NCI-H748 (cell line): ENCODE results near the gene PM20D2.

Source experiments
- DNase-seq: peaks from one replicate; lab custom pipeline; 2025; ENCODE audit not compliant: unreplicated experiment; lab: John Stamatoyannopoulos, UW

The PM20D2 gene

DNA sequence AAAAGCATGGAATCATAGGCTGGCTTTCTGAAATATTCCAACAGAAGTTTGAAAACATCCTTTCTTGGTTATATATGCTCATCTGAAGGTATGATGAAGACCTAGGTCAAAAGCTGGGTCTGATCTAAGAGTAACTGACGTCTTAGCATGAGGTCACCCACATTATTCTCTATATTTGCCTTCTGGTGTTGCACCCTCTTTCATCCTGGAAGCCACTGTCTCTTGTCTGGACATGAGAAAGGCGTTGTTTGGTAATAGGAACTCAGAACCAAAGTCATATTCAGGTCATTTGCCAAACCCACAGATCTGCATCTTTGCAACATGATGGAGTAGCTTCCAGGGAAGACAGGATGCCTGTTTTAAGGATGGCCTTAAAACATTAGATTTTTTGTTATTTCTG lies 53.7 kb downstream of the PM20D2 start:
- no peak for DNase-seq

DNA sequence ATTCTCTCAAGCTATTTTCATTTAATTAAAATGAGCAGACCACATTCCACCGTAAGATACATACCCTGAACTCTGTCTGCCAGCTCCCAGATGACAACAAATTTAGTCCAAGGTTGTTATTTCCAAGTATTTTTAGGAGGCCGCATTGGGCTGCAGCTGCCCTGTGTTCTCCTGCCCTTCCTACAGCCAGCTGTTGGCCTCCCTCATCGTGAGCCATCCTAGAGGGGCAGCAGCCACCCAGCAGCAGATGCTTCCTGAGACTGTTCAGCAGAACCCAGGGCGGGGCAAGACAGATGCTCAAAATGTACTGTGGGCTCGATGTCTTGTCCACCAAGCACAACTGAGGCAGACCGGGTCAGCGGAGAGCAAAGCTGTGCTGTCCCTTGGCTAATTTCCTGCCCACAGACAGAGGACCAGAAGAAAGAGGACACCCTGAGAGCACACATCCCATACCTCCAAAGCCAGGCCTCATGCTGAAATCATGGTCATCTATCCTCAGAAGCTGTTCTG lies 54.9 kb downstream of the PM20D2 start:
- no peak for DNase-seq

DNA sequence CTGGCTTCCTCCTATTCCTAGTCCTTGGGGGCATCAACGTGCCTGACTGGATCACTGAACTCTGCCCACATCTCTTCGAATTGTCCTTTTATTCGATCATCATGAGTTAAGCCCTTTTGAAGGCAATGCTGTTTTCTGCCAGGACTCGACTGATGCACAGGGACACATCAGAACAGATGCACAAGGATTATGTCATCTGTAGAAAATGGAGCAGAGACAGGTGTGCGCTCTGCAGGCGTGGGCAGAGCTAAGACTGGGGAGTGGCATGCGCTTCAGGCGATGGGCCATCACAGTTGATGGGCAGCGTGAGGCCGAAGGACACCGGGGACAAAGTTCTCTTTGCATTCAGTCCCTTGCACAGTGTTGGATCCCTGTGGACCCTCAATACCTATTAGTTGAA lies 58.2 kb downstream of the PM20D2 start:
- DNase-seq, result peak; percentile 11

DNA sequence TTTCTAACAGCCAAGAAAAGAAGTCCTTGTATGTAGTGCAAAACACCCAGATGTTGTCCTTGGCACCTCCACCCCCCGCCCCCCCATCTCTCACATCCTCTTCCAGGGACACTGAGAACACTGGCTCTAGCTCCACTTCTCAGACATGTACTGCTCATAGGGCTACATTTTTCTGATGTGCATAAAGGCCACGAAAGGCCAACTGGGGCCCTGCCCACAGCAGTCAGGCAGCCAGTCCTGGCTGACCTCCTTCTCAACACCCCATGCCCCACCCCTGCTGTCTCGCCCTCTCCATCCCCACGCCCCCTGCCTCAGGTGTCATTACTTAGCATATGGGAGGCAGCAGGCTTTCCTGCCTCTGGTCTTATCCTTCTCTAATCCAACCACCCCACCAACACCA lies 60.0 kb downstream of the PM20D2 start:
- DNase-seq, result no peak

DNA sequence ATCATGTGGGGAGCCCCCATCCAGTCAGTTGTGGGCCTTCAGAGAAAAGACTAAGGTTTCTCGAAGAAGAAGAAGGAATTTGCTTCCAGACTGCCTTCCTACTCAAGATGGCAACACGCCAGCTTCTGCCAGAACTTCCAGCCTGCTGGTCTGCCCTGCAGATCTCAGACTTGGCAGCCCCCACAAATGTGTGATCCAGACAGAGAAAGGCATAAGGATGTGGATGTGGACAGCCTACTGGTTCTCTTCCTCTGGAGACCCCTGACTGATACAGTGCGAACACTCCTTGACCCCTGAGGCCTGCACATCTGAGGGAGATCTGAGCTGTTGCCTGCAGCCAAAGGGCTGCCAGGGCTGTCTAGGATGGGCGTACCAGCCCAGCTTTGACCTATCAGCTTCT lies 62.7 kb downstream of the PM20D2 start:
- no peak for DNase-seq

DNA sequence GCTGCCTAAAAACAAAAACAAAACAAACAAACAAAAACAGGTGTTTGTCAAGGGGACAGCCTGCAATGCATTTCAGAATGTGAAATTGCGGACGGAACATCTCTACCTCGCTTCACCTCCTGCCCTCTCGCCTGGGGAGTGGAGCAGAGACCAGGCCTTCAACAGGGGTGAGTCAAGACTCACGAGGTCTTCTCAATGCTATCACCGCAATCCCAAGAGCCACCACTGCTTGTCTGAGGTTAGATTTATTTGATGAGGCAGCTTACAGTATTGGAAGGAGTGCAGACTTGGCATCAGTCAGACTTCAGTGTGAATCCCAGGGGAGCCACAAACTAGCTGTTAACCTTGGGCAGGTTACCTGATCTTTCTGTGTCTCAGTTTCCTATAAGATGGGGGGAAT lies 63.6 kb downstream of the PM20D2 start:
- no peak for DNase-seq

DNA sequence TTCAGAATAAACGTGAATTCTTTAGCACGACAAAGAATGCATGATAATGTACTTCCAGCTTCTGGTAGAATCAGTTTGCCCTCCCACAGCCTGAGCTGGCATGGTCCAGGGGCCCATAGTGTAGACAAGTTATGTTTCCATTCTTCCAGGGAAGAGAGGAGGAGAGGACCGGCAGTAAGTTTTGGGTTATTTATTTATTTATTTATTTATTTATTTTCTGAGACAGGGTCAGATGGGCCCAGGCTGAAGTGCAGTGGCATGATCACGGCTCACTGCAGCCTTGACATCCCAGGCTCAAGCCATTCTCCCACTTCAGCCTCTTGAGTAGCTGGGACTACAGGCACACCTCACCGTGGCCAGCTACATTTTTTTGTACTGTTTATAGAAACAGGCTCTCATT lies 66.6 kb downstream of the PM20D2 start:
- no peak for DNase-seq

DNA sequence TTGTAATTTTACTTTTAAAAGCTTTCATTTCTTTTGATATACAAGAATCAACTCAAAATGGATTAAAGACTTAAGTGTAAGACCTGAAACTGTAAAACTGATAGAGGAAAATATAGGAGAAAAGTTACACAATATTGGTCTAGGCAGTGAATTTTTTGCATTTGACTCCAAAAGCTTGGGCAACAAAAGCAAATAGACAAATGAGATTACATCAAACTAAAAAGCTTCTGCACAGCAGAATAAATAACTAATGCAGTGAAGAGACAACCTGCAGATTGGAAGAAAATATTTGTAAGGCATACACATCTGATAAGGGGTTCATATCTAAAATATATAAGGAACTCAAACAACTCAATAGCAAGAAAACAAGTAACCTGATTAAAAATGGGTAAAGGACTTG lies 68.3 kb downstream of the PM20D2 start:
- no peak for DNase-seq
